A673 (cell line): ENCODE results near the gene CACNA1A.

Source experiments
- CTCF ChIP-seq: fragments of 300-800, 200-600 bp; sonication (generic); conservative IDR thresholded peaks from 2 replicates; pipeline ENCODE4 v1.5.1; 2017; ENCODE audit warnings: low read depth, mild to moderate bottlenecking, antibody characterized with exemption, low read length, moderate library complexity, mixed read lengths
- EZH2 ChIP-seq: fragments of 200-600 bp; sonication (generic); IDR thresholded peaks from 2 replicates; pipeline ENCODE4 v1.6.1; 2017; ENCODE audit warnings: borderline replicate concordance, low read depth, mild to moderate bottlenecking, mixed read lengths, antibody characterized with exemption, low read length; ENCODE audit not compliant: poor library complexity, severe bottlenecking

DNA sequence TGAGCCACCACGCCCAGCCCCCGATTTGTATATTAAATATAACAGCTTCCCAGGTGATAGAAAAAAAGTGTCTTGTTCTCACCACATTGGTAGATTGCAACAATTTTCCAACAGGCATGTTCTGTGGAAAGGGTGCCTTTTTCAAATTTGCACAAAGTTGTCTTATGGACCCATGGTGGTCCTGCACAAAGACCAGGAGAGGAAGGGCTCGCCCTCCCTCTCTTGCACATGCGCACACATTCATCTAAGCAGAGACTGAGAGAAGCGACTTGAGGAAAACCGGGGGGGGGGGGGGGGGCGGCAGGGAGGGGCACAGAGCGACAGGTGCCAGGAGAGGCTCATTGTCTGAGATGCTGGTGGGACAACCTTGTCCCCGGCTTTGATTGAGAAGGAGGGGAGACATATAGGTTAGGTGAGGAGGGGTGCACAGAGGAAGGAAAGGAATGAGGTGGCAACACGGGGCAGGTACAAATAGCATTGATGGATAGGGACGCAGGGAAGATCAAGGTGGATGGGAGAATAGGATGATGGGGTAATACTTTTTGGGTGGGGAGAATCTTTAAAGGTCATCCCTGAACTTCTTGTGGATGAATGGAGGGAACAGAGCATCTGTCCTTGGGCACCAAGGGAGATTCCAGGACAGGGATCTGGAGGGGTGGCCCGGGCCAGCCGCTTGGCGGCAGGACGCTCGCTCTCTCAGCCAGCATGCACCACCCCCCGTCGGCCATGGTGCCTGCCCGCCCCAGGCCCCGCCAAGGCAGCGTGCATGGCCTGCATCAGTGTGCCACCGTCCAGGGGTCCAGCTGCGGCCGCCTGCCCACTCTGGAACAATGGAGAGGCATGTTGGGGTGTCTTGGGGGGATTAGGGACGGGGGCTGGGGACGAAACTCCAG is 280.1 kb downstream of the CACNA1A start:
- TF ChIP-seq CTCF (no peak), EZH2 (no peak)
